Activated CD4-positive, alpha-beta T cell treated with anti-CD3 and anti-CD28 coated beads for 36 hours (primary cell): ENCODE measurements around the gene SSH3. TPM values are rescaled to one million over a fixed set of nuclear protein-coding genes. Genes with fewer than 3 reads are reported as not detected.

Experiments
- ATAC-seq: fragments of 200-7000 bp; cut with Tn5 transposase; one replicate; pipeline ENCODE4 v1.10.0; 2021; ENCODE audit warnings: mild to moderate bottlenecking, moderate library complexity
- CTCF ChIA-PET: fragments of 350-600 bp; sonication (Branson Sonifier 250); formaldehyde crosslinking; loops from one replicate; lab custom pipeline; 2021; ENCODE audit warnings: antibody characterized with exemption; lab: Charles Lee
- POLR2A ChIA-PET: fragments of 350-600 bp; sonication (Branson Sonifier 250); formaldehyde crosslinking; loops from one replicate; lab custom pipeline; 2021; ENCODE audit warnings: antibody characterized with exemption, inconsistent platforms; lab: Charles Lee
- DNase-seq: peaks from one replicate; pipeline ENCODE4 v3.0.0-alpha.2; 2020
- H3K27ac Mint-ChIP-seq: one replicate; pipeline ENCODE4 v1.8.0; 2021; ENCODE audit warnings: mixed read lengths
- H3K27me3 Mint-ChIP-seq: one replicate; pipeline ENCODE4 v1.8.0; 2021; ENCODE audit warnings: mixed read lengths
- H3K36me3 Mint-ChIP-seq: one replicate; pipeline ENCODE4 v1.8.0; 2021; ENCODE audit warnings: low read depth, mixed read lengths
- H3K4me1 Mint-ChIP-seq: one replicate; pipeline ENCODE4 v1.8.0; 2021; ENCODE audit warnings: mixed read lengths
- H3K4me3 Mint-ChIP-seq: one replicate; pipeline ENCODE4 v1.8.0; 2021; ENCODE audit warnings: mild to moderate bottlenecking, moderate library complexity, mixed read lengths
- H3K9me3 Mint-ChIP-seq: one replicate; pipeline ENCODE4 v1.8.0; 2021; ENCODE audit warnings: low read depth, mixed read lengths
- intact Hi-C, 2 experiments: fragments of 100-400 bp; cut with DNase I in 1 of 2; cut with micrococcal nuclease in 1 of 2; formaldehyde crosslinking; loops; one replicate each; pipeline versions ENCODE4 v1.14.2 to v1.15.1; 2022 to 2024; cut with DNase I, micrococcal nuclease
- total RNA-seq, 2 experiments: library from RNA; stranded (reverse); gene quantifications; one replicate each; pipeline ENCODE4 v1.2.3, GENCODE V29; 2021

The SSH3 gene
- total RNA-seq, 2 experiments from 2014 or later, result 6.0 to 11.1 TPM

DNA sequence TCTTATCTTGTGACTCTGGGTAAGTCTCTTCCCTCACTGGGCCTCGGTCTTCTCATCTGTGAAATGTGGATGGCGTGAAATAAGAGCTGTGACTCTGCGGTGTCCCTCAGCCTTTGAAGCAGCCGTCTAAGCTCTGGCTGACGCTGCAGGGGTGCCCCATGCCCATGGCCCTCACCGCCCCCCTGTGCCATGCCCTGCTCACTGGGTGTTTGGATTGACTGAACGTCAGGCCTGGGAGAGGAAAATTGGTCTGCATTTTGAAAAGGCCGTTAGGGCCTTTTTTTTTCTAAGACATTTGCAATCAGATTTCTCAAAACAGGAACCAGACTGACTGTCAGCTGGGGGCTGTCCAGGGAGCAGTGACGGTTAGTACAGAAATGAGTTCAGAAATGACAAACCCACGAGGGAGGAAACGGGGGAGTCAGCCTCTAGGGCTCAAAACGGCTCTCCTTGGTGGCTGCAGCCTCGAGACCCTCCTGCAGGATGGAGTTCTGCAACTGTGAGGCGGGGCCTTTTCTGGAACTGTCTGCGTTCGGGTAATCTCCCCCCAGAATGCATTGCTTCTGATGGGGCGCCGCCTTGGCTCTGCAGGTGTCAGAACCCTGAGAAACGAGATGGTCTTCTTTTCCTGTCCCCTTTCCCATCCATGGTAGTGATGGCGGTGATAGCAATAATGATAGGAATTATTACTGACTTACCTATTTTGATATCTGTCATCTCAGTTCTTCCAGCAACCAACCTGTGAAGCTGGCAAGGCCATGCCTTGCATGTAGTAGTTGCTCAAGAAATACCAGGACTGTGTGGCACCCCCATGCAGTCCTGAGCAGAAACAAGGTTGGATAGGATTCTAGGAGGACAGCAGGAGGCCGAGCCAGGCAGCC is 35.0 kb upstream of the SSH3 start:
- Mint-ChIP-seq H3K4me3 (peak overlapping the region; percentile 98), H3K4me1 (peaks cover 79% of the 10 kb centered on the region), H3K27ac (peak overlapping the region; percentile 99), H3K27me3 (no peaks in the 10 kb centered on the region), H3K9me3 (no peaks in the 10 kb centered on the region), H3K36me3 (peaks cover 54% of the 10 kb centered on the region)
- DNase-seq, result peak; percentile 89
- ATAC-seq, result peak; percentile 59
- POLR2A ChIA-PET, result interaction anchor here (0.5 to 2.0 kb wide), 5 partner anchors 9 to 133 kb away, joined by 3 to 6 read pairs (median 4); partner anchors contain the start of genes ANKRD13D and PPP1CA
- CTCF ChIA-PET, result interaction anchor here (0.7 to 3.1 kb wide), 10 partner anchors 10 to 141 kb away, joined by 3 to 15 read pairs (median 5); partner anchors contain the start of gene POLD4
- intact Hi-C loops, result loop anchor here (1.0 to 5.0 kb wide), 6 partner anchors 9 to 214 kb away; partner anchors contain the start of genes AIP (in 1 of the 2) and POLD4 (in 1 of the 2)

GRCh38 chr11:67268962-67269268 is 34.4 kb upstream of the SSH3 start:
- intact Hi-C loops, result loop anchor here (1.0 to 5.0 kb wide), 6 partner anchors 8 to 213 kb away; partner anchors contain the start of genes AIP (in 1 of the 2) and POLD4 (in 1 of the 2)
- ATAC-seq (no peak), DNase-seq (no peak)
- H3K27ac Mint-ChIP-seq, result peak overlapping the region; percentile 99
- H3K4me1 Mint-ChIP-seq, result peaks cover 79% of the 10 kb centered on the region
- H3K36me3 Mint-ChIP-seq, result peaks cover 54% of the 10 kb centered on the region
- CTCF ChIA-PET, result interaction anchor here (0.8 to 3.1 kb wide), 5 partner anchors 9 to 112 kb away, joined by 3 to 15 read pairs (median 4); no protein-coding TSS in a partner anchor
- peak overlapping the region; percentile 98 for H3K4me3 Mint-ChIP-seq
- H3K9me3 Mint-ChIP-seq, result no peaks in the 10 kb centered on the region
- POLR2A ChIA-PET, result no interaction called here
- no peaks in the 10 kb centered on the region for H3K27me3 Mint-ChIP-seq

GRCh38 chr11:67269401-67270255 is 33.7 kb upstream of the SSH3 start:
- Mint-ChIP-seq H3K36me3 (peaks cover 58% of the 10 kb centered on the region), H3K27me3 (no peaks in the 10 kb centered on the region), H3K9me3 (no peaks in the 10 kb centered on the region), H3K27ac (peak overlapping the region; percentile 99), H3K4me1 (peaks cover 78% of the 10 kb centered on the region), H3K4me3 (peak overlapping the region; percentile 98)
- intact Hi-C loops, result loop anchor here (2.0 to 5.0 kb wide), 5 partner anchors 29 to 218 kb away; partner anchors contain the start of genes AIP (in 1 of the 2), PPP1CA (in 1 of the 2) and TBC1D10C (in 1 of the 2)
- peak; percentile 37 for DNase-seq
- CTCF ChIA-PET, result interaction anchor here (0.8 to 3.1 kb wide), 10 partner anchors 8 to 111 kb away, joined by 3 to 15 read pairs (median 4); no protein-coding TSS in a partner anchor
- POLR2A ChIA-PET, result interaction anchor here (0.6 to 2.4 kb wide), 5 partner anchors 8 to 637 kb away, joined by 3 to 7 read pairs (median 3); no protein-coding TSS in a partner anchor
- no peak for ATAC-seq

GRCh38 chr11:67270256-67271204 is 32.8 kb upstream of the SSH3 start:
- Mint-ChIP-seq H3K4me3 (peak overlapping the region; percentile 98), H3K27me3 (no peaks in the 10 kb centered on the region), H3K36me3 (peaks cover 63% of the 10 kb centered on the region), H3K27ac (peak overlapping the region; percentile 99), H3K4me1 (peaks cover 77% of the 10 kb centered on the region), H3K9me3 (no peaks in the 10 kb centered on the region)
- POLR2A ChIA-PET, result interaction anchor here (0.6 to 2.4 kb wide), 5 partner anchors 13 to 638 kb away, joined by 6 to 9 read pairs (median 7); no protein-coding TSS in a partner anchor
- intact Hi-C loops, result loop anchor here in 1 of 2 experiments (5.0 kb wide), 2 partner anchors 132 to 217 kb away; partner anchors contain the start of genes PPP1CA and TBC1D10C
- DNase-seq (peak; percentile 38), ATAC-seq (no peak)
- CTCF ChIA-PET, result interaction anchor here (0.8 to 2.5 kb wide), 11 partner anchors 14 to 111 kb away, joined by 3 to 11 read pairs (median 7); no protein-coding TSS in a partner anchor

- Mint-ChIP-seq H3K27me3 (no peaks in the 10 kb centered on the region), H3K36me3 (peaks cover 68% of the 10 kb centered on the region), H3K27ac (peak overlapping the region; percentile 99), H3K4me1 (peaks cover 78% of the 10 kb centered on the region), H3K4me3 (peak overlapping the region; percentile 98), H3K9me3 (no peaks in the 10 kb centered on the region)
- POLR2A ChIA-PET, result interaction anchor here (0.8 to 2.4 kb wide), 6 partner anchors 12 to 65 kb away, joined by 3 to 9 read pairs (median 7); partner anchors contain the start of gene SSH3
- intact Hi-C loops, result loop anchor here in 1 of 2 experiments (5.0 kb wide), 2 partner anchors 131 to 216 kb away; partner anchors contain the start of genes PPP1CA and TBC1D10C
- CTCF ChIA-PET, result interaction anchor here (0.9 to 2.5 kb wide), 8 partner anchors 11 to 75 kb away, joined by 3 to 11 read pairs (median 4); no protein-coding TSS in a partner anchor
- ATAC-seq (no peak), DNase-seq (no peak)
Measured at GRCh38 chr11:67271205-67271540, 32.2 kb upstream of the SSH3 start.

- POLR2A ChIA-PET, result interaction anchor here (0.8 to 2.4 kb wide), 6 partner anchors 11 to 65 kb away, joined by 3 to 9 read pairs (median 7); partner anchors contain the start of gene SSH3
- peaks cover 72% of the 10 kb centered on the region for H3K36me3 Mint-ChIP-seq
- H3K27me3 Mint-ChIP-seq, result no peaks in the 10 kb centered on the region
- no peaks in the 10 kb centered on the region for H3K9me3 Mint-ChIP-seq
- peaks cover 82% of the 10 kb centered on the region for H3K4me1 Mint-ChIP-seq
- peak overlapping the region; percentile 99 for H3K27ac Mint-ChIP-seq
- peak; percentile 85 for DNase-seq
- intact Hi-C loops, result loop anchor here (1.0 to 5.0 kb wide), 3 partner anchors 17 to 216 kb away; partner anchors contain the start of genes PPP1CA (in 1 of the 2) and TBC1D10C (in 1 of the 2)
- peak overlapping the region; percentile 98 for H3K4me3 Mint-ChIP-seq
- CTCF ChIA-PET, result interaction anchor here (0.7 to 2.5 kb wide), 13 partner anchors 8 to 1376 kb away, joined by 3 to 11 read pairs (median 3); no protein-coding TSS in a partner anchor
- peak; percentile 31 for ATAC-seq
Measured at GRCh38 chr11:67271541-67272284, 31.6 kb upstream of the SSH3 start.

GRCh38 chr11:67272327-67273259 is 30.7 kb upstream of the SSH3 start:
- Mint-ChIP-seq H3K4me1 (peaks cover 88% of the 10 kb centered on the region), H3K27ac (peak overlapping the region; percentile 99), H3K9me3 (no peaks in the 10 kb centered on the region), H3K4me3 (peak overlapping the region; percentile 98), H3K27me3 (no peaks in the 10 kb centered on the region), H3K36me3 (peaks cover 68% of the 10 kb centered on the region)
- POLR2A ChIA-PET, result interaction anchor here (2.0 kb wide), 1 partner anchor 15 kb away, joined by 9 read pairs; no protein-coding TSS in a partner anchor
- CTCF ChIA-PET, result interaction anchor here (0.6 to 2.5 kb wide), 13 partner anchors 8 to 1377 kb away, joined by 3 to 11 read pairs (median 4); no protein-coding TSS in a partner anchor
- peak; percentile 74 for DNase-seq
- ATAC-seq, result peak; percentile 23
- intact Hi-C loops, result loop anchor here (1.0 to 5.0 kb wide), 3 partner anchors 16 to 215 kb away; partner anchors contain the start of genes PPP1CA (in 1 of the 2) and TBC1D10C (in 1 of the 2)
